ENCODE data around the gene CORT.
"Not testable (repeated sequence)": the region's sequence is repeated elsewhere in the genome, so short reads cannot be mapped to it uniquely, and the experiment has no call there.

The CORT gene

GRCh38 chr1:10440305-10440704 is 9.5 kb upstream of the CORT start:
- DNase-seq = no peak

- DNase-seq = no peak
Observed at GRCh38 chr1:10440794-10441193, 9.0 kb upstream of the CORT start.

GRCh38 chr1:10444248-10444647 is 5.6 kb upstream of the CORT start:
- no peak for DNase-seq

GRCh38 chr1:10444795-10445397 is 4.9 kb upstream of the CORT start:
- no peak for DNase-seq

GRCh38 chr1:10446790-10447422 is 2.9 kb upstream of the CORT start:
- no peak for DNase-seq

- DNase-seq = no peak
Observed at GRCh38 chr1:10450156-10450814, 454 bp downstream of the CORT start.

- no peak for DNase-seq
Observed at GRCh38 chr1:10450836-10451235, 1.0 kb downstream of the CORT start.

- DNase-seq = no peak
Observed at GRCh38 chr1:10451287-10451686, 1.5 kb downstream of the CORT start.

- no peak for DNase-seq
Observed at GRCh38 chr1:10456048-10456447, 6.2 kb downstream of the CORT start.

- no peak for DNase-seq
Observed at GRCh38 chr1:10456661-10457060, 6.8 kb downstream of the CORT start.

GRCh38 chr1:10457462-10457861 is 7.6 kb downstream of the CORT start:
- peak; percentile 35 for DNase-seq

- DNase-seq = no peak
Observed at GRCh38 chr1:10457875-10458274, 8.0 kb downstream of the CORT start.

GRCh38 chr1:10459184-10459583 is 9.4 kb downstream of the CORT start:
- peak; percentile 75 for DNase-seq

- DNase-seq = no peak
Observed at GRCh38 chr1:10467078-10467477, 17.2 kb downstream of the CORT start.

GRCh38 chr1:10470043-10470442 is 20.2 kb downstream of the CORT start:
- DNase-seq = no peak

GRCh38 chr1:10471411-10472219 is 21.8 kb downstream of the CORT start:
- DNase-seq = peak; percentile 39

- DNase-seq = peak; percentile 98
Observed at GRCh38 chr1:10472220-10473144, 22.7 kb downstream of the CORT start, which contains the start of gene DFFA. DFFA (minus strand) TSS chr1:10472529; CDS start chr1:10472458, 71 bp downstream.

- no peak for DNase-seq
Observed at GRCh38 chr1:10473145-10473765, 23.4 kb downstream of the CORT start.

GRCh38 chr1:10474309-10474612 is 24.4 kb downstream of the CORT start:
- not testable (repeated sequence) for DNase-seq

GRCh38 chr1:10474613-10475507 is 25.0 kb downstream of the CORT start, which contains the start of gene PEX14:
PEX14 (plus strand) TSS chr1:10474950; CDS start chr1:10474967, 17 bp downstream.
- peak; percentile 95 for DNase-seq

- peak; percentile 44 for DNase-seq
Observed at GRCh38 chr1:10475510-10475909, 25.7 kb downstream of the CORT start.
